Stimulated activated CD4-positive, alpha-beta T cell treated with anti-CD3 and anti-CD28 coated beads, Interleukin-4, amount 100 ng/mL, for 4 hours (primary cell): ENCODE data around the gene CUEDC2.
A peak's percentile ranks its signal among the peaks of the same experiment; 100 is the strongest.

Experiments used
- DNase-seq, 2 experiments: peaks; one replicate each; pipeline ENCODE4 v3.0.0-alpha.2; 2020

CUEDC2 gene

GRCh38 chr10:102423372-102423968 is 8.9 kb downstream of the CUEDC2 start:
- no peak for DNase-seq

DNA sequence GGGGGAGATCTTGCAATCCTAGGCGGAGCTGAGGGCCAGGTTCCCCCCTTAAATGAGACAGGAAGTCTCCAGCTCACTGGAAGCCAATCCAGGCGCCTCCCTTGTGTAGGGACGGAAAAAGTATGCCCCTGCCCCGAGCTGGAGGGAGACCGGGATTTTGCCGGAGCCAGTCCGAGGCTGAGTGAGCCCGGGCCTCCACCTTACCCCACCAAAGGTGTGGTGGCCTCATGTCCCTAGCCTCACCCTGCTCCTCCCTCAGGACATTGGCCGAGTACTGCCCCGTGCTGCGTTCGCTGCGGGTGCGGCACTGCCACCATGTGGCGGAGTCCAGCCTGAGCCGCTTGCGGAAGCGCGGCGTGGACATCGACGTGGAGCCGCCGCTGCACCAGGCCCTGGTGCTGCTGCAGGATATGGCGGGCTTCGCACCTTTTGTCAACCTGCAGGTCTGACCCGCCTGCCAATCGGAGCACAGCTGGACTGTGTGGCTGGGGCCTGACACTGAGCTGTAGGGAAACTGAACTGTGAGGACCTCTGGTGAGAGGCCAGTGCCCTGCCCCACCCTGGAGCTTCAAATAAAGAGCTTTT is 9.7 kb downstream of the CUEDC2 start:
- DNase-seq, result peak; percentile 41 to 59

DNA sequence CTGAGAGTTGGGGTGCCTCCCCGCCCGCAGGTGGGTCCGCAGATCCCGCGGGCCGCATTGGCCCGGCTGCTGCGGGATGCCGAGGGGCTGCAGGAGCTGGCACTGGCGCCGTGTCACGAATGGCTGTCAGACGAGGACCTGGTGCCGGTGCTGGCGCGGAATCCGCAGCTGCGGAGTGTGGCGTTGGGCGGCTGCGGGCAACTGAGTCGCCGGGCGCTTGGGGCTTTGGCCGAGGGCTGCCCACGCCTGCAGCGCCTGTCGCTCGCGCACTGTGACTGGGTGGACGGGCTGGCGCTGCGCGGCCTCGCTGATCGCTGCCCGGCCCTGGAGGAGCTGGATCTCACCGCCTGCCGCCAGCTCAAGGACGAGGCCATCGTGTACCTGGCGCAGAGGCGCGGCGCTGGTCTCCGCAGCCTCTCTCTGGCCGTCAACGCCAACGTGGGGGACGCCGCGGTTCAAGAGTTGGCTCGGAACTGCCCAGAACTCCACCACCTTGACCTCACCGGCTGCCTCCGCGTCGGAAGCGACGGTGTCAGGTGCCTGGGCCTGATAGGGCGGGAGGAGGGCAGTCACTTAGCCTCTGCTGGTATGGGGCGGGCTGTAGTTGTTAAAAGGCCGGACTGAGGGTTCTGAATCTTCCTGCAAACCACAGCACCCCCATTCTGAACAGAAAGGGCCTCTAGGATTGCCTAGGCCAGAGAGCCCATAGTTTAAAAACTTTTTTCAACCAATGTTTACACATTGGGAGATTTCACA is 10.4 kb downstream of the CUEDC2 start:
- no peak for DNase-seq

- DNase-seq, result no peak
These were observed 10.9 kb downstream of the CUEDC2 start for GRCh38 chr10:102421507-102421756.

DNA sequence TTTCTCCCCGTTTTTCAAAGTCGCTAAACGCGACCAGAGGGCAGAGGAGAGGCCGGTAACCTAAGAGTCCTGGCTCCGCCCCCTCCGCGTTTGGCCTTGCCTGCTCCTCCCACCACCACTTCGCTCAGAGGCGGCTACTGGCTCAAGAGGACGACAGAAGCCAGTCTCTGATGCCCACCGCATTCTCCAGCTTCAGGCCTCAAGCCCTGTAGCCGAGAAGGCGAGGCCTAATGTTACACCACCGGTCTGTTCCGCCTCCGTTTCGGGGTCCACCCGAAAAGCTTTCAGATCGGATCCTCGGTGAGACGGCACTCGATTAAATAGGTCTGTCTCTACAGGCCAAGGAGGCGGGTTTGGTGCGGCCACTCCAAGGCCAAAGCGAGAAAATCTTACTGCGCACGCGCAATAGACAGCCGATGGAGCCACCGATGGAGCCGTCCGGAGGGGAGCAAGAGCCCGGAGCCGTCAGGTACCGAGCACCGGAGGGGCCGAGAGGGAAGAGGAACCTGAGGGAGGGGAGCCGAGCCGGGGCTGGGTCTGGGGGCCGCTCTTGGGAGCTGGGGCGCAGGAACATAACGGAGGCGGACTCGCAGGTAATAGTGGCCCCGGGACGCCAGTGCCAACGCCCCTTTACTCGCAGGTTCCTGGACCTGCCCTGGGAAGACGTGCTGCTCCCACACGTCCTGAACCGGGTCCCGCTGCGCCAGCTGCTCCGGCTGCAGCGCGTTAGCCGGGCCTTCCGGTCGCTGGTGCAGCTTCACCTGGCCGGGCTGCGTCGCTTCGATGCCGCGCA is 11.5 kb downstream of the CUEDC2 start, which contains the start of gene FBXL15:
Gene FBXL15 (plus strand): TSS at position 123 of the 793 bp plus-strand sequence. CDS start 294 bp downstream, at position 417.
- peak; percentile 88 to 94 for DNase-seq

DNA sequence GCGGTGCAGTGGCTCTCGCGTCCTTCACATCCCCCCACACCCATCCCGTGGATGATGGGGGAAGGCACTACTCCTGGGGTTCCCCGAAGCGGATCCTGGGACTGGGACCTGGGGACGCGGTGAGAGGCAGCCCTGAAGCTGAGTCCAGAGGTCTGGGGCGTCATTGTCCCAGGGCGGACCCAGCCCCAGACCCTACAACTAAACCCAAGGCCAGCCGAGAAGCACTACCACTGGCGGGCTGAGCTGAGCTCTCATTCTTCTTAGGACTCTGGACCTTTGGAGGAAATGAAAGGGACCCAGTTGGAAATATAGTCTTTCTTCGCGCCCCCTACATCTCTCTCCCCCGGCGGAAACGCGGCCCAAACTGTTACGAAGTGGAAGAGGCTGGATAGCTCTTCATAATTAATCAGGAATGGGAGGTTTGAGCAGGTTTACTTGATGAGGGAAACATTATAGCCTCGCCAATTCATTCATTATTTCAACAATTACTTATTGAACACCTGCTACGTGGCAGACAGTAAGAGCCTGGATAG is 12.1 kb downstream of the CUEDC2 start:
- no peak for DNase-seq

GRCh38 chr10:102419269-102420180 is 12.8 kb downstream of the CUEDC2 start:
- peak; percentile 55 to 69 for DNase-seq

DNA sequence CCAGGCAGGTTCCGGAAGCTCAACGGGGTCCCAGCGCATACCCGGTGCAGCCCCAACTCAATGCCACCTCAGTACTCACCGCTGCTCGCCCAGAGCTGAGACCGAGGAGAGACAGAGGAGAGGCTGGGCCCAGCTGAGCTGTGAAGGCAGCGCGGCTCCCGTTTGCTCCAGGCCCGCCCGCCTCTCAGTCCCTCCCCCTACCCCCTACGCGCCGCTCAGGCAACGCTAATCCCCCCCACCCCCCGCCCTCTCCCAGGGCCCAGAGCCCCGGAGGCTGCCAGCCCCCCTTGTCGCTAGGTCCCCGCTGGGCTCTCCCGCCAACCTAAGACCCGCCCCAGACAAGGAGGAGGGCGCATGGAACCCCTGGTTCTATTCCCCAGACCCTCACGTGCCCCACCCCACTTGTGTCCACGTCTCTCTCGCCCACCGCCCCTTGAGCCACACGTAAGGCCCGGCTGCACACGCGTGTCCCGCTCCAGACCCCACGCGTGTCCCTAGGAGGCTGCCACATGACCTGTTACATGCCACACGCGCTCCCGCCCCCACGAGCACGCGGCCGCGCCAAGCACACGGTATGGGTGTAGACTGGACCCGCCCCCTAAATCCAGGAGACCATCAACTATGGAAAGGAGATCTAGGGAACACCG is 13.6 kb downstream of the CUEDC2 start, which contains the start of gene PSD:
Gene PSD (minus strand): TSS at position 164 of the 647 bp plus-strand sequence. CDS start 1,747 bp downstream, outside the sequence.
- DNase-seq, result no peak

DNA sequence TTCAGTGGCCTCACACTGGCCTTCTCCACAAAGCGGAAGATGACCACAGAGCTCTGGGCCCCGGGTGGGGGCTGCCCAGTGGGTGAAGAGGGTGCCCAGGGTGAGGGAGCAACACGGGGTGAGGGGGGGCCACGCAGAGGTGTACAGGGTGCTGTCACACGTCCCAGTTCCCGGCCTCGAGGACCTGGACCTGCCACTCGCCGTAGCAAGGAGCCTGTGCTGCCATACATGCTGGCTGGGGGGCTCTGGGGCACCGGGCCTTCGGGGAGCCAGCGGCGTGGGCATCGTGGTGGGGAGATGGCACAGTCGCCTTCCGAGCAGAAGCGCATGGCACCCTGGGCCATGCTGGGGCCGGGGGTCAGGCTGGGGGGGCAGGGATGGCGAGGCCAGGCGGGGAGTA is 15.7 kb downstream of the CUEDC2 start:
- no peak for DNase-seq

DNA sequence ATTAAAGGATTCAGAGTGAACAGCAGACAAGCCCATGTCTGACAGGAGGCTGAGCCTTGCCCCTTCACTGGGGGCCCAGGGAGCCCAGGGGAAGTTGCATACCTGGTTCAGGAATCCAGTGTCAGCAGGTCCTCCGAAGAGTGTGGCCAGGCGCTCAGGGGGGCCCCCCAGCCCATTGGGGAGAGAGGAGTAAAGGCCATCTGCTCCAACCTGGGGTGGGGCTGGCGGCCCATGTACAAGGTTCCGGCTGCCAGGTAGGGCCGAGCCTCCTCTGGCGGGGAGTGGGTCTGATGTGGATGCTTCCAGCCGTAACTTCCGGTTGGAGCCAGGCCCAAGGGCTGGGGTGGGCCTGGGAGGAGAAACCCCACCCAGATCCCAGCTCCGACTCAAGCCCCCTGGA is 16.1 kb downstream of the CUEDC2 start:
- no peak for DNase-seq

DNA sequence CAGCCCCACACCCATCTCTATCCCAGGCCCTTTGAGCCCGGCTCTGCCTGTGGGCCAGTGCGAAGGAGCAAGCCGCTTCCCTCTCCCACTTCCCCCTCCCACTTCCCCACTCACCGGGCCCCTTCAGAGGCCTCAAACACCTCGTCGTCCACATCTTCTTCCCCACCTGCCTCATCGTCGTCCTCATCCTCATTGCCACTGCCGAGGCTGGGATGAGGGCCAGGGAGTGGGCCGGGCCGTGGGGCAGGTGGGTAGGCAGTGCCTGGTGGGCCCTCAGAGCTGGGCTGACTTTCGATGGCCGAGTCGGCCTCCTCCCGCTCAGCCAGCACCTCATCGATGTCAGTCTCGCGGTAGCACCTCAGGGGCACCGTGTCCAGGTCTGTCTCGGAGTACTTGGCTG is 17.6 kb downstream of the CUEDC2 start:
- DNase-seq, result no peak

- DNase-seq, result no peak
These were observed 18.4 kb downstream of the CUEDC2 start for GRCh38 chr10:102413806-102414561.

DNA sequence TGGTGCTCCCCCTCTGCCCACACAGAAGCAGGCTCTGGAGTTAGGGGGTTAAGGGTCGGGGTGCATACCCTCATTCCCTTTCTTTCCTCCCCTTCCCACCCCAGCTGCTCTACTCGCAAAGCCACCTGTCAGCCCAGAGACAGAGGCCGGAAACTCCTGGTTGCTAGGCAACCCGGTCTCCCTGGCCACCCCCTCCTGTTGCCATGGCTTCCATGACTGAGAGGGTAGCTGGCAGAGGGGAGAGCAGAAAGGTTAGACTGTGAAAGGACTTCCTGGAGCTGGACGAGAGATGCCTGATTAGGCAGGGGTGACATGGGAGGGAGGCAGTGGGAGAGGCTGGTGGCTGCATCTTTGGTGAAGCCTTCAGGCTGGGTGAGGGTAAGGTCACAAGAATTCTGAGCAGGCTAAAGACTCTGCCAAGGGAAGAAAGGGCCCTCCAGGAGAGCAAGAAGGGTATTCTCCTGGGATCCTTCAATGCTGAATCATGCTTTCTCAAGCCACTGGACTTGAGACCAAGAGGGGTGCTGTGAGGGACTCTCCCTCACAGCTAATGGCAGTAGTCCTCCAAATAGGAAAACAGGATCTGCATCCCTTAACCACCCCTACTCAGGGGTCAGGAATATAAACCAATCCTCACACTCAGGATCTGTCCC is 19.2 kb downstream of the CUEDC2 start:
- DNase-seq, result peak in 1 of 2 experiments; percentile 50

GRCh38 chr10:102412293-102412692 is 20.1 kb downstream of the CUEDC2 start:
- no peak for DNase-seq

DNA sequence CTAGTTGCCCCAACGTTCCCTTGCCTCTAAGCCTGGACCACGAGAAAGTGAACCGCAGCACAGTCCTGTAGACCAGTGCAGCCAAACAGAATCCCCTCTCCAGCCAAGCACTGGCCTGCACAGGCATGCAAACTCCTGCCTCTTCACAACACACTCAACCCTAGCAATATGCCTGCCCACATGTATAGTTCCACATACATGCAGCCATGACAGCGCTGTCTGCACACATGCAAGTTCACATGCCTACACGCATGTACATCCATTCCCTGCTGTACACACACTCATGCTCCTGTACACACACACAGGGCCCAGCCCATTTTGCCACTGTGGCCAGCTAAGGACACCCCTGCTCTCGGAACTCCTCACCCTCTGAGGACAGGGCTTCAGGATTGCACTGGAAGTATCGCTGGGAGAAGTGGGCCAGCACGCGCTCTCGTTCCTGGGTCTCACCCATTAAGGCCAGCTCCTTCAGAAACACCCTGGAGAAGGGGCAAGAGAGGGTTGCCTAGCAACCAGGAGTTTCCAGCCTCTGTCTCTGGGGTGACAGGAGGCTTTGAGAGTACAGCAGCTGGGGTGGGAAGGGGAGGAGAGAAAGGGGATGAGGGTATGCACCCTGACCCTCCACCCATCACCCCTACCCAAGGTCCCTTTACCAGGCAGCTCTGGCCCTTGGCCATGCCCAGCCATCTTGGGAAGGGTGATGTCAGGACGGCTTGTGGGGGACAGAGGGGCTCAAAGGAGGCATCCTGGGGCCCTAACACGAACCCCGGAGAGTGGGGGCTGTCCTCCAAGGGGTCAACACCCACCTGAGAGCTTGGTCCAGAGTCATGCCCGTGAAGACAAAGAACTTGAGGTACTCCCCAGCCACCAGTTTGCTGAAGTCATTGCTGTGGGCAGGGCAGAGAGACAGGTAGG is 20.8 kb downstream of the CUEDC2 start:
- no peak for DNase-seq

GRCh38 chr10:102410429-102411073 is 21.8 kb downstream of the CUEDC2 start:
- peak; percentile 74 to 83 for DNase-seq

- DNase-seq, result no peak
These were observed 22.6 kb downstream of the CUEDC2 start for GRCh38 chr10:102409604-102410428.
